ENCODE results near the gene S100A12. TPM values are rescaled to one million over a fixed set of nuclear protein-coding genes. Genes with fewer than 3 reads are reported as not detected.

S100A12 gene
- not detected in 2 replicates for total RNA-seq

DNA sequence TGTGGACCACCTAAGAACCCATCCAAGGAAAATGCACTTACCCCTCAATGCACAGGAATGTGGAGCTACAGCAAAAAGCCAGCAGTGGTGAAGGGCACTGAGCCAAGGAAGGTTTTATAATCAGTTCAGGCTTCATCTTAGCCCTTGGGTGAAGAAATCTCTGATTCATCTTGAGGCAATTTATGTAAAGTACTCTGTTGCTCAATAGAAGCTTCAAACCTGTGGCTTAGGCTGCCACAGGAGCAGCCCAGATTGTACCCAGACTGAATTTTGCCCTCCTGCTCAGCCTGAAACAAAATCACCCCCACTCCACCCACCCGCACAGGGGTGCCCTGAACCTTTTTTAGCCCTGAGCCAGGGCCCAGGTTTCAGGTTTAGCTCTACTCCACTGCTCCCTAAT lies at the start of gene S100A12:
Gene S100A12 (minus strand): TSS at position 111 of the 400 bp plus-strand sequence. CDS start 1,029 bp downstream, outside the sequence.

DNA sequence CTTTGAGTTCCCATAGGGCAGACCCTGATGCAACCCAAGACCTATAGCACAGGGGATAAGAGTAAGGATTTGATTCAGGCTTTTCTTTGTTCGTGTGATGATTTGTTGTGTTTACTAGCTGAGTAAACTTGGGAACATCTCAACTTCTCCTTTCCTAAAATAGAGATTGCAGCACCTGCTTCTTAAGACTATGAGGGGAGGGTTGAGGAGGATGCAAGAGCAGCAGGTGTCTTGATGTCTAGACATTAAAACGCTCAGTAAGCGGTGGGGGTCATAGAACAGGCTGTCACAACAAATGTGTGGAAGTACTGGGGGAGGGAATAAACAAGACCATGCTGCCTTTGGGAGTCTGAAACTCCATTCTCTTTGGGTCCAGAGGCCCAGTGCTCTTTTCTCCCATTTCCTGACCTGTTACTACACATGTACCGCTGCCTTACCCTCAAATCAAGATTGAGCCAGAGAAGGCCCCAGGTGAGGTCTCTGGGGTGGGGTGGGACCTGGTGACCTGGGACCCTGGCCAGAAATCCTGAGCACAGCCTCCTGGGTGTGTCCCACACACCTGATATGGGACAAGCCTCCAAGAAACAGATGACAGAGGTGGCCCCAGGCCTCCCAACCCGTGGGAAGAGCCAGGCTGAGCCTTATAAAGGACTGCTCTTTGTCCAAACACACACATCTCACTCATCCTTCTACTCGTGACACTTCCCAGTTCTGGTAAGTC lies 40.6 kb upstream of the S100A12 start, which contains the start of gene S100A7A:
Gene S100A7A (plus strand): TSS at position 671 of the 721 bp plus-strand sequence. CDS start 1,563 bp downstream, outside the sequence.

DNA sequence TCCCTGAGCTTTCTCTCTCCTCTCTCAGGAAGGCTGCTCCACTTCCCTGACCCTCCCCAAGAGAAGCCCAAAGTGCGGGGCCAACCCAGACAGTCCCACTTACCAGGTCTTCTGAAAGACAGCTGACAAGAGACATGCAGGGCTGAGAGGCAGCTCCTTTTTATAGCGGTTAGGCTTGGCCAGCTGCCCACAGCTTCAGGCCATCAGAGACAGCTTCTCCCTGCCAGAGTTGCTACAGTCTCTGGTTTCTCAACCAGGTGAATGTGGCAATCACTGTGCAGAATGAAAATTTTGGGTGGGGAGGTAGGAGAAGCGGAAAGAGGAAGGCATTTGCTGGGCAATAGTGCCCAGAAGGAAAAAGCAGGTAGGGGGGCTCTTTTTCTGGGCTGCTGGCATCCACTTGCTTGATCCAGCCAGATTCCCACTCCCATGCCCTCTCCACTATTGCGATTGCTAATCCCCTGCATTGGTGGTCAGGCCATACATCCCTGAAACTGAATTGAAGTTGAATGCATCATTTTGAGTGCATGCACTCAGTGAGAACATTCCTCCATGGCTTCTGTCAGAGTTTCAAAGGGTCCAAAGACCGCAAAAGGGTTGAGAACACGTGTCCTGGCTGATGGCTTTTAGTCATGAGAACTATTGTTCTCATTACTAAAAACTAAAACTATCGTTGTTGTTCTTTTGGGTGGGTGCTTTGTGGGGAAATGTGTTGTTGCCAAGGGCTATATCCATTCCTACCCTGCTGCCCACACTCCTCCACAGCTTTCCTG lies 15.7 kb upstream of the S100A12 start, which contains the start of gene S100A8:
Gene S100A8 (minus strand): TSS at position 136 of the 773 bp plus-strand sequence. CDS start 538 bp downstream, outside the sequence.

DNA sequence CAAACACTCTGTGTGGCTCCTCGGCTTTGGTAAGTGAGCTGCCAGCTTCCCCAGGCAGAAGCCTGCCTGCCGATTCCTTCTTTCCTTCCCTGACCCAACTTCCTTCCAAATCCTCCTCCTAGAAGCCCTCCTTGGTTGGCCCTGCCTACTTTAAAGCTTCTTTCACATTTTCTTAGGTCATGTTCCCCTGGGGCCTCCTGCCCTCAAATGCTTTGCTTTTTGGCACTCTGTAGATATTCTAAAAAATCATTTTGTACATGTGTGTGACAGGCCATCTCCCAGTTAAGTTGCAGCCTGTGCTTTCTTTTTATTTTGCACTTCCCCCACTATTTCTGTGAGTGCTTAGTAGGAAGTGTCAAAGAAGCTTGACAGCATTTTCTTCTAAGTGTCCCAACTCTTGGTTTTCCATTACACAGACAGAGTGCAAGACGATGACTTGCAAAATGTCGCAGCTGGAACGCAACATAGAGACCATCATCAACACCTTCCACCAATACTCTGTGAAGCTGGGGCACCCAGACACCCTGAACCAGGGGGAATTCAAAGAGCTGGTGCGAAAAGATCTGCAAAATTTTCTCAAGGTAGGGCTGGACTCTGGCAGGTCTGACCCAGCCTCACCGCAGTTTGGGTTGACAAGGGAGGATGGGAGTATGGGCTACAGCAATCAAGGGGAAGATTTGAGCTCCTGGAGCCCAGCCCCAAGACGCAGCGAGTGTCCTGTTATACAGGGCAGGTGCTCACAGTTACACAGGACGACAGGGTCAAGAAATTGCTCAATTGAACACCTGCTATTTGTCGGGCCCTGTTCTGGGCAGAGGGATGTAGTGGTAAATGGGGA lies 17.3 kb downstream of the S100A12 start, which contains the start of gene S100A9:
Gene S100A9 (plus strand): TSS at position 2 of the 838 bp plus-strand sequence. CDS start 430 bp downstream, at position 432.

DNA sequence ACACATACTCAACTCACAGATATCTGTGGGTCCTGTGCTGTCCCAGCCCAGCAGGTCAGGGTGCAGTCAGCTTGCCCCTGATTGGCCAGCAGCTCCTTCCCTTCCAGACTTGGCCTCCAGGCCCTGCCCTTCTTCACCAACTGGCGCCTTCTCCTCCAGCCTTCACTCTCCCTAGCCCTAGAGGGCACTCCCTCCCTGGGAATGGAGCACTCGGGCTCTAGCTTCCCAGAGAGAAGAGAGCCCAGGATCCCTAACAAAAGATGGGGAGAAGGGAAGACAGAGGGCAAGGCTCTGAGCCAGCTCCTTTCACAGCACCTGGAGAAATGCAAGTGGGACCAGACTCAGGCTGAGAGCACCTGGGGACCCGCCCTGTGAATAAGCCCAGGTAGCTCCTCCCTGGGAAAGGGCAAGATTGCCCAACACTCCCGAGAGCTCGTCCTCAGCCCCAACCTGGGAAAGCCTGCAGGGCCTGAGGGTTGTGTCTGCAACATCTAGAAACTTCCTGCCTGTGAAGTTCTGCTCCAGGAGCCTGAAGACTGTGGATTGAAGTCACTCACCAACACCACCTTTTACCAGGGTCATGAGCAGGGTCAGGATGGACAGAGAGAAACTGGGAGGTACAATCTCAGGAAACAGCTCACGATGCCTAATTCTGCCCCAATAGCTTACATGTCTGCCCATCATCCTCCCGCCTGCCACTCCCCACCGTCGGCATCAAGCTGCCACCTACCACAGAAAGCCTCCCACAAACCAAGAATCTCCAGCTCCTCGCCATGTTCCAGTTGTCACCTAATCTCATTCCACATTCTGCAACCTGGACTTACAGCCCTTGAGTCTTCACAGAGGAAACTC lies 26.7 kb downstream of the S100A12 start, which contains the start of gene PGLYRP4:
Gene PGLYRP4 (minus strand): TSS at position 331 of the 852 bp plus-strand sequence. CDS start 909 bp downstream, outside the sequence.

Other genes with a start within 250 kb of the S100A12 start
- gene SPRR2G, start 224.7 kb downstream of the S100A12 start, total RNA-seq = not detected in 2 replicates
- not detected in 2 replicates for gene LELP1, start 172.2 kb downstream of the S100A12 start, total RNA-seq
- 0.12 and 1.2 TPM in 2 replicates for gene PRR9, start 158.0 kb downstream of the S100A12 start, total RNA-seq
- not detected in 2 replicates for gene LORICRIN, start 115.9 kb downstream of the S100A12 start, total RNA-seq
- not detected in 2 replicates for gene PGLYRP3, start 62.7 kb downstream of the S100A12 start, total RNA-seq
- not detected in 2 replicates for gene PGLYRP4, start 26.8 kb downstream of the S100A12 start, total RNA-seq
- gene S100A9, start 17.8 kb downstream of the S100A12 start, total RNA-seq = not detected in 2 replicates
- gene S100A8, start 15.5 kb upstream of the S100A12 start, total RNA-seq = not detected in 2 replicates
- not detected in 2 replicates for gene S100A7A, start 40.9 kb upstream of the S100A12 start, total RNA-seq
- gene S100A7, start 85.0 kb upstream of the S100A12 start, total RNA-seq = not detected in 2 replicates
- 1,072 and 1,519 TPM in 2 replicates for gene S100A6, start 160.4 kb upstream of the S100A12 start, total RNA-seq
- 0.66 TPM in 1 of 2 replicates, not detected in the other for gene S100A5, start 165.3 kb upstream of the S100A12 start, total RNA-seq
- 31.4 and 82.6 TPM in 2 replicates for gene S100A4, start 170.2 kb upstream of the S100A12 start, total RNA-seq
- 2.2 and 3.3 TPM in 2 replicates for gene S100A3, start 173.6 kb upstream of the S100A12 start, total RNA-seq
- 1.00 and 2.4 TPM in 2 replicates for gene S100A2, start 190.2 kb upstream of the S100A12 start, total RNA-seq
- gene S100A16, start 237.5 kb upstream of the S100A12 start, total RNA-seq = 242 and 566 TPM in 2 replicates
- gene S100A14, start 240.7 kb upstream of the S100A12 start, total RNA-seq = 0.22 TPM in 1 of 2 replicates, not detected in the other

Data from uterine smooth muscle cell (primary cell).